ENCODE data around the gene JAKMIP2.
A peak's percentile ranks its signal among the peaks of the same experiment; 100 is the strongest.

JAKMIP2 gene

GRCh38 chr5:147661541-147661940, 121.0 kb downstream of the JAKMIP2 start:
- H3K9ac ChIP-seq (ENCODE audit: low read depth, low read length, poor library complexity, severe bottlenecking): no peak overlapping the region
- TF ChIP-seq EZH2phosphoT487 (IDR thresholded peaks at IDR 0.05; ENCODE audit: borderline replicate concordance) (no peak), CTCF (conservative IDR thresholded peaks at IDR 0.05; ENCODE audit: low read length) (no peak)

GRCh38 chr5:147659166-147659929, 123.2 kb downstream of the JAKMIP2 start:
- Histone ChIP-seq H4K20me1 (ENCODE audit: insufficient read depth, low read length, poor library complexity, severe bottlenecking) (no peaks in the 10 kb centered on the region), H3K4me2 (ENCODE audit: low read depth, low read length, poor library complexity, severe bottlenecking) (peak overlapping the region; percentile 22)
- TF ChIP-seq EZH2phosphoT487 (IDR thresholded peaks at IDR 0.05; ENCODE audit: borderline replicate concordance): no peak
- no peak for TF ChIP-seq CTCF (conservative IDR thresholded peaks at IDR 0.05; ENCODE audit: low read length)

More at GRCh38 chr5:147661541-147661940, 121.0 kb downstream of the JAKMIP2 start:
- H4K20me1 ChIP-seq (ENCODE audit: insufficient read depth, low read length, poor library complexity, severe bottlenecking): no peaks in the 10 kb centered on the region
- H2AFZ ChIP-seq (ENCODE audit: low read length): no peak overlapping the region
- no peaks in the 10 kb centered on the region for H3K9me2 ChIP-seq (replicated peaks; ENCODE audit: low read depth, low read length)
- H3K4me1 ChIP-seq (ENCODE audit: insufficient read depth, low read length, poor library complexity, severe bottlenecking): peaks cover 15% of the 10 kb centered on the region
- no peak overlapping the region for H3K4me2 ChIP-seq (ENCODE audit: low read depth, low read length, poor library complexity, severe bottlenecking)
- no peaks in the 10 kb centered on the region for H3K27me3 ChIP-seq (ENCODE audit: insufficient read depth, low read length, poor library complexity, severe bottlenecking)
- H3K4me3 ChIP-seq (ENCODE audit: low read length, poor library complexity, severe bottlenecking): no peak overlapping the region
- no peaks in the 10 kb centered on the region for H3K9me3 ChIP-seq (ENCODE audit: insufficient read depth, low read depth, low read length)
- no peaks in the 10 kb centered on the region for H3K36me3 ChIP-seq (ENCODE audit: insufficient read depth, low read length)
- no peaks in the 10 kb centered on the region for H3F3A ChIP-seq (ENCODE audit: low read depth)
- H3K79me2 ChIP-seq (ENCODE audit: insufficient read depth, low read length): no peaks in the 10 kb centered on the region

GRCh38 chr5:147658293-147658932, 124.1 kb downstream of the JAKMIP2 start:
- TF ChIP-seq CTCF (conservative IDR thresholded peaks at IDR 0.05; ENCODE audit: low read length) (no peak), EZH2phosphoT487 (IDR thresholded peaks at IDR 0.05; ENCODE audit: borderline replicate concordance) (no peak)
- Histone ChIP-seq H3K9me3 (ENCODE audit: insufficient read depth, low read depth, low read length) (no peaks in the 10 kb centered on the region), H3K4me2 (ENCODE audit: low read depth, low read length, poor library complexity, severe bottlenecking) (peak overlapping the region; percentile 34)

More at GRCh38 chr5:147659166-147659929, 123.2 kb downstream of the JAKMIP2 start:
- no peak overlapping the region for H2AFZ ChIP-seq (ENCODE audit: low read length)
- peaks cover 15% of the 10 kb centered on the region for H3K4me1 ChIP-seq (ENCODE audit: insufficient read depth, low read length, poor library complexity, severe bottlenecking)
- no peak overlapping the region for H3K9ac ChIP-seq (ENCODE audit: low read depth, low read length, poor library complexity, severe bottlenecking)
- H3K79me2 ChIP-seq (ENCODE audit: insufficient read depth, low read length): no peaks in the 10 kb centered on the region
- H3K9me2 ChIP-seq (replicated peaks; ENCODE audit: low read depth, low read length): no peaks in the 10 kb centered on the region
- H3F3A ChIP-seq (ENCODE audit: low read depth): no peaks in the 10 kb centered on the region
- no peaks in the 10 kb centered on the region for H3K27me3 ChIP-seq (ENCODE audit: insufficient read depth, low read length, poor library complexity, severe bottlenecking)
- H3K4me3 ChIP-seq (ENCODE audit: low read length, poor library complexity, severe bottlenecking): no peak overlapping the region
- no peaks in the 10 kb centered on the region for H3K9me3 ChIP-seq (ENCODE audit: insufficient read depth, low read depth, low read length)
- no peaks in the 10 kb centered on the region for H3K36me3 ChIP-seq (ENCODE audit: insufficient read depth, low read length)

More at GRCh38 chr5:147658293-147658932, 124.1 kb downstream of the JAKMIP2 start:
- peaks cover 15% of the 10 kb centered on the region for H3K4me1 ChIP-seq (ENCODE audit: insufficient read depth, low read length, poor library complexity, severe bottlenecking)
- no peaks in the 10 kb centered on the region for H3K27me3 ChIP-seq (ENCODE audit: insufficient read depth, low read length, poor library complexity, severe bottlenecking)
- H2AFZ ChIP-seq (ENCODE audit: low read length): no peak overlapping the region
- no peaks in the 10 kb centered on the region for H3K79me2 ChIP-seq (ENCODE audit: insufficient read depth, low read length)
- H3K9ac ChIP-seq (ENCODE audit: low read depth, low read length, poor library complexity, severe bottlenecking): no peak overlapping the region
- no peaks in the 10 kb centered on the region for H3K9me2 ChIP-seq (replicated peaks; ENCODE audit: low read depth, low read length)
- H3F3A ChIP-seq (ENCODE audit: low read depth): no peaks in the 10 kb centered on the region
- H4K20me1 ChIP-seq (ENCODE audit: insufficient read depth, low read length, poor library complexity, severe bottlenecking): no peaks in the 10 kb centered on the region
- no peaks in the 10 kb centered on the region for H3K36me3 ChIP-seq (ENCODE audit: insufficient read depth, low read length)
- peak overlapping the region; percentile 22 for H3K4me3 ChIP-seq (ENCODE audit: low read length, poor library complexity, severe bottlenecking)
